GM19372 (cell line): ENCODE measurements around the gene RDH16.

ENCODE experiments used
- ATAC-seq: cut with Tn5 transposase; IDR thresholded peaks from one replicate; pipeline ENCODE4 v1.9.1; 2021; ENCODE audit warnings: mild to moderate bottlenecking, low read depth, moderate library complexity; ENCODE audit not compliant: unreplicated experiment

Gene RDH16, protein sequence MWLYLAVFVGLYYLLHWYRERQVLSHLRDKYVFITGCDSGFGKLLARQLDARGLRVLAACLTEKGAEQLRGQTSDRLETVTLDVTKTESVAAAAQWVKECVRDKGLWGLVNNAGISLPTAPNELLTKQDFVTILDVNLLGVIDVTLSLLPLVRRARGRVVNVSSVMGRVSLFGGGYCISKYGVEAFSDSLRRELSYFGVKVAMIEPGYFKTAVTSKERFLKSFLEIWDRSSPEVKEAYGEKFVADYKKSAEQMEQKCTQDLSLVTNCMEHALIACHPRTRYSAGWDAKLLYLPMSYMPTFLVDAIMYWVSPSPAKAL

GRCh38 chr12:56957229-56958052, at the start of gene RDH16:
TSS of gene RDH16 (minus strand) at chr12:56957608. CDS start at chr12:56957462, 146 bp downstream.
- ATAC-seq: no peak

- ATAC-seq: no peak
Observed at GRCh38 chr12:57006809-57007475, 49.5 kb upstream of the RDH16 start.

GRCh38 chr12:57005980-57006808, 48.8 kb upstream of the RDH16 start, which contains the start of gene ZBTB39:
TSS of gene ZBTB39 (minus strand) at chr12:57006546. CDS start at chr12:57004917, 1,629 bp downstream.
- peak; percentile 71 for ATAC-seq

GRCh38 chr12:57004651-57005050, 47.2 kb upstream of the RDH16 start:
- no peak for ATAC-seq

DNA sequence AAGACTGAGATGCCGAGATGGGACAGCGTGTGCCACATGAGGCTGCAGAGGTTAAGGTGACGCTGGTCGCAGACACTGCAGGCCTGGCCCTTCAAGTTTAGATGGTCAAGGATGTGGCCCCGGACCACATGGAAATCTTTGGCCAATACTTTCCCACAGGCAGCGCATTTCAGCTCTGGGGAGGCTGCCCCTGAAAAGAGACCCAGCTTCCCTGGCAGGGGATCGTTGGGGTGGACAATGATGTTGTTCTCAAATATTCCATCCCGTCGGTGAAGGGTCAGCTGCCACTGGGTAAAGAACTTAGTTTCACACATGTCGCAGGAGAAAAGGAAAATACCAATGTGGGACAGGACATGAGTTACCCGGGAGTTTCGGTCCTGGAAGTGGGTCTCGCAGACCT, 46.0 kb upstream of the RDH16 start:
- no peak for ATAC-seq

DNA sequence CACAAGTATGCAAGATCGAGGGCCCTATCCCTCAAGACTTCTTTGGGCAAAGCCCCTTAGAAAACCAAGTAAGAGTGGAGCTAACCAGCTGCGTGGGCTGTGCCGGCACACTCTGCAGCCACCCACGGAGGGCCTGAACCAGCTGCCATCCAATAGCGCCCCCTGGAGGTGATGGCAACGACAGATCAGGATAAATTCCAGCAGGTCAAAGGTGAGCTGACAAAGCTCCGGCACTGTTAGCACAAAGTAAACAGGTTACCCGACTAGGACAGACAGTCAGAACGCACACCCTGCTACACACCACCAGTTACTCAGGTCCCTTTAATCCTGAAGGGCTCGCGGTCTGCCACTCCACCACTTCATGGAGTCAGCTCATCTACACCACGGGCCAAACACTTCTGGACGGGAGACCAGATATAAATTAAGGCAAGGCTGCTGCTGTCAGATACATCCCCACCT, 44.1 kb upstream of the RDH16 start:
- ATAC-seq: no peak

GRCh38 chr12:57000393-57000792, 43.0 kb upstream of the RDH16 start:
- no peak for ATAC-seq

DNA sequence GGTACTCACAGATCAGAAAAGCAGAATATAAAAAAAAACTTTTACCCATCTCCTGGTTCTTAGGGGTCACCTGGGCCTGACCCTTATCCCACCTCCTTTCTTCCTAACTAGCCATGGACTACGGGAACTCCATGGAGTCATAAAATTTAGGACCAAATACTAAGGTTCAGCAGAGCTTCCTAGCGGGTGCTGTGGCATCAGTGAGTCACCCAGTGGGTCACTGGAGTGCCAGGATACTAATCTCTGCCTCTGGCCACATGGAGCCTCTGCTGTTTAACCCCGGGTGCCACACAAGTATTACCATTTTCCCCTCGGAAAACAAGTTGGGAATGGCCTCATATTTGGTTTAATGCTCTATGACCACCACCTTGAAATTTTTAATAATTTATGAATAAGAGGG, 42.0 kb upstream of the RDH16 start:
- no peak for ATAC-seq

GRCh38 chr12:56998981-56999380, 41.6 kb upstream of the RDH16 start:
- ATAC-seq: peak; percentile 85

DNA sequence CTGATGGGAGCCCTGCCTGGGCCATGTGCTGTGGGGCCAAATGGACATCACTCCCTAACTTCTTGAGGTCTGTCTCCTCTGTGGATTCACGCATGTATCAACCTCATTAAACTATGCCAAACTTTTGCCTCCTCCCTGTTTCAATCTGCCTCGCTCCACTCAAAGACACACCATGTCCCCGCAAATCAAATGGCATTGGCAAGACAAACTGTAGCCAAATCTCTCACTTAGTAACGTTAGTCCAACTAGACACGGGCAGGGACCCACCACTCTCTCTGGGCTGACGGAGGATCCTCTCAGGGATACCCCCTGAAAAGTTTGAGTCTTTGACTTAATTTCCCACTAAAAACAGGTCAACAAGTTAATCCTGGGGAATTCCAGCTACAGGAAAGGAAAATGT, 40.9 kb upstream of the RDH16 start:
- ATAC-seq: no peak

GRCh38 chr12:56996793-56997545, 39.6 kb upstream of the RDH16 start:
- ATAC-seq: no peak

DNA sequence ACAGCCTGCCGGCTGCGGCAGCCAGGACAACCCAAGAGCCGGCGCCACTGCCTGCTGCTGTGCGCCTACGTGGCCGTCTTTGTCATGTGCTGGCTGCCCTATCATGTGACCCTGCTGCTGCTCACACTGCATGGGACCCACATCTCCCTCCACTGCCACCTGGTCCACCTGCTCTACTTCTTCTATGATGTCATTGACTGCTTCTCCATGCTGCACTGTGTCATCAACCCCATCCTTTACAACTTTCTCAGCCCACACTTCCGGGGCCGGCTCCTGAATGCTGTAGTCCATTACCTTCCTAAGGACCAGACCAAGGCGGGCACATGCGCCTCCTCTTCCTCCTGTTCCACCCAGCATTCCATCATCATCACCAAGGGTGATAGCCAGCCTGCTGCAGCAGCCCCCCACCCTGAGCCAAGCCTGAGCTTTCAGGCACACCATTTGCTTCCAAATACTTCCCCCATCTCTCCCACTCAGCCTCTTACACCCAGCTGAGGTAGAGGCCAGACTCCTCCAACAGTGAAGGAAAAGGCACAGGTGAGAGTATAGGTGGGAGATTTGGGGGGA, 38.6 kb upstream of the RDH16 start:
- ATAC-seq: no peak

DNA sequence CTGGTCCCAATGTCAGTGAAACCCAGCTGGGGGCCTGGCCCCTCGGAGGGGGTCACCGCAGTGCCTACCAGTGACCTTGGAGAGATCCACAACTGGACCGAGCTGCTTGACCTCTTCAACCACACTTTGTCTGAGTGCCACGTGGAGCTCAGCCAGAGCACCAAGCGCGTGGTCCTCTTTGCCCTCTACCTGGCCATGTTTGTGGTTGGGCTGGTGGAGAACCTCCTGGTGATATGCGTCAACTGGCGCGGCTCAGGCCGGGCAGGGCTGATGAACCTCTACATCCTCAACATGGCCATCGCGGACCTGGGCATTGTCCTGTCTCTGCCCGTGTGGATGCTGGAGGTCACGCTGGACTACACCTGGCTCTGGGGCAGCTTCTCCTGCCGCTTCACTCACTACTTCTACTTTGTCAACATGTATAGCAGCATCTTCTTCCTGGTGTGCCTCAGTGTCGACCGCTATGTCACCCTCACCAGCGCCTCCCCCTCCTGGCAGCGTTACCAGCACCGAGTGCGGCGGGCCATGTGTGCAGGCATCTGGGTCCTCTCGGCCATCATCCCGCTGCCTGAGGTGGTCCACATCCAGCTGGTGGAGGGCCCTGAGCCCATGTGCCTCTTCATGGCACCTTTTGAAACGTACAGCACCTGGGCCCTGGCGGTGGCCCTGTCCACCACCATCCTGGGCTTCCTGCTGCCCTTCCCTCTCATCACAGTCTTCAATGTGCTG, 38.0 kb upstream of the RDH16 start:
- no peak for ATAC-seq

GRCh38 chr12:56994231-56994746, 36.9 kb upstream of the RDH16 start:
- no peak for ATAC-seq

- no peak for ATAC-seq
Observed at GRCh38 chr12:56993346-56993745, 35.9 kb upstream of the RDH16 start.

- no peak for ATAC-seq
Observed at GRCh38 chr12:56991319-56992246, 34.2 kb upstream of the RDH16 start.

DNA sequence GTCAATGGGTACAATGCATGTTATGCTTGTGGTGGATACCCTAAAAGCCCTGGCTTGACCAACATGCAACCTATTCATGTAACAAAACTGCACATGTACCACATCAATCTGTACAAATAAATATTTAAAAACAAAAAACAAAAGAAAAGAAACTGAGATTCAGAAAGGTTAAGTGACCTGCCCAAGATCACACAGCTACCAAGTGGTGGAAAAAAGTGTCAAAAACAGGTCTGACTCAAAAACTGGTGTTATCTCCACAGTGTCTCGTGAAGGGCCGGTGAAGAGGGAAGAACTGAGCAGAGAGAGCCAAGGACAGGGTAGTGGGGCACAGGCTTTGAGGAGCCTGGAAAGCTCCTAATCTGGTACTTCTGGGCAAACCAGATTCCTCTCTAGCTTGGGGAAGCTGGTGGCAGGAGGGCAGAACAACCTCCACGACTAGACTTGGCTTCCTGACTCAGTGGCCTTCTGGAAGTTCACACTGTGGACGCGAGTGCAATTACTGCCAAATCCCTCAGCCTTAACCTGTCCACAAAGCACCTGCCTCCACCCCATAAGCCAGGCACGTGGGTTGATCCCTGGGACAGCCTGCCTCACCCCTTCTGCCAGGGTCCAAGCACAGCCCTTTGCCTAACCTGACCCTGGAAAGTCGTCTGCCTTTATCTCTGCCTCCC, 33.4 kb upstream of the RDH16 start:
- no peak for ATAC-seq
